Suprapubic skin (tissue), 4 donors: Measurements from ENCODE around the gene SNX6. TPM values are rescaled to one million over a fixed set of nuclear protein-coding genes. Genes with fewer than 3 reads are reported as not detected.
A peak's percentile ranks its signal among the peaks of the same experiment; 100 is the strongest.
"Not testable (repeated sequence)": the region's sequence is repeated elsewhere in the genome, so short reads cannot be mapped to it uniquely, and the experiment has no call there.

Experiments used
- DNase-seq, 2 donors: peaks; one replicate each; pipeline ENCODE4 v3.0.0-alpha.2; 2019; ENCODE audit warnings: low spot score in 2 of 2
- H3K27ac ChIP-seq: fragments of 200-600 bp; sonication (generic); one replicate; pipeline ENCODE4 v1.5.1; 2019
- H3K27me3 ChIP-seq: fragments of 200-600 bp; sonication (generic); one replicate; pipeline ENCODE4 v1.5.1; 2019
- H3K36me3 ChIP-seq: fragments of 200-600 bp; sonication (generic); one replicate; pipeline ENCODE4 v1.5.1; 2019
- H3K4me1 ChIP-seq: fragments of 200-600 bp; sonication (generic); one replicate; pipeline ENCODE4 v1.5.1; 2019
- H3K4me3 ChIP-seq: fragments of 200-600 bp; sonication (generic); one replicate; pipeline ENCODE4 v1.5.1; 2019; ENCODE audit warnings: mild to moderate bottlenecking
- H3K9me3 ChIP-seq: fragments of 200-600 bp; sonication (generic); one replicate; pipeline ENCODE4 v1.5.1; 2019
- EP300 ChIP-seq: sonication (generic); formaldehyde crosslinking; IDR thresholded peaks from one replicate; pipeline ENCODE4 v1.6.1; 2017; ENCODE audit warnings: antibody characterized with exemption
- POLR2A ChIP-seq, 2 donors: fragments of 450-650 bp; IDR thresholded peaks; one replicate each; pipeline ENCODE4 v1.6.1; 2017; ENCODE audit warnings: antibody characterized with exemption in 2 of 2, mild to moderate bottlenecking in 2 of 2, moderate library complexity in 2 of 2
- POLR2AphosphoS5 ChIP-seq, 3 donors: sonication (generic); formaldehyde crosslinking; IDR thresholded peaks; one replicate each; pipeline ENCODE4 v1.6.1; 2017; ENCODE audit warnings: antibody characterized with exemption in 3 of 3
- WGBS: methylation state at CpG from one replicate; pipeline ENCODE4 v1.1.5; 2018; 5-methylcytosine and 5-hydroxymethylcytosine counted together
- total RNA-seq, 4 donors: library from RNA; depleted of rRNA; stranded (reverse); fragments of >200 nt; gene quantifications; one replicate each; pipeline ENCODE4 v1.1.0, GENCODE V29; 2016
- TF ChIP-seq, protein P1 (sequence below), 2 donors: fragments of 200-600 bp in 1 of 2; fragments of 450-650 bp in 1 of 2; sonication (generic) in 1 of 2; IDR thresholded peaks; one replicate each; pipeline ENCODE4 v1.5.1; 2016 to 2019; ENCODE audit warnings: antibody characterized with exemption in 2 of 2, mild to moderate bottlenecking in 1 of 2, moderate library complexity in 1 of 2

The SNX6 gene
- total RNA-seq, 4 donors from 2014 or later = 51.7 to 89.1 (median 70.9) TPM

DNA sequence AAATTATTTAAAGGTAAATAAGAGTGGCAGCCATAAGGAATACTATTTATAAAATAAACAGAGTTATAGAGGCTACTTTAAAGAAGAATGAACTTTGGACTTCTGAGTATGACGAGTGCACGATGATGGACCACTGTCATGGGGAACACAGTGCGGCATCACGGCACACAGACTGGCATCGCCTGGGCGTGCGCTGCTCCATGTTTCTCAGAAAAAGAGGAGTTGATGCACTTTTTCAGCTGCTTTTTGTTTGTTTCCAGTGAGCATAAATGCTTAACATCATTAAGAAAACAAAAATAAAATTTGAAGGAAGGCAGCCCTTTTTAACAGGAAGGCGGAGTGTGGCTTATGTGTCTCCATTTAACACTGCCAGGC, 67.2 kb downstream of the SNX6 start:
- Histone ChIP-seq H3K4me3 (no peak overlapping the region), H3K27ac (no peak overlapping the region), H3K9me3 (no peaks in the 10 kb centered on the region), H3K4me1 (no peaks in the 10 kb centered on the region), H3K36me3 (peaks cover 50% of the 10 kb centered on the region), H3K27me3 (no peaks in the 10 kb centered on the region)
- TF ChIP-seq EP300 (no peak), POLR2AphosphoS5 (IDR thresholded peaks at IDR 0.05) (no peak), POLR2A (IDR thresholded peaks at IDR 0.05) (no peak)
- TF ChIP-seq, protein P1, sequence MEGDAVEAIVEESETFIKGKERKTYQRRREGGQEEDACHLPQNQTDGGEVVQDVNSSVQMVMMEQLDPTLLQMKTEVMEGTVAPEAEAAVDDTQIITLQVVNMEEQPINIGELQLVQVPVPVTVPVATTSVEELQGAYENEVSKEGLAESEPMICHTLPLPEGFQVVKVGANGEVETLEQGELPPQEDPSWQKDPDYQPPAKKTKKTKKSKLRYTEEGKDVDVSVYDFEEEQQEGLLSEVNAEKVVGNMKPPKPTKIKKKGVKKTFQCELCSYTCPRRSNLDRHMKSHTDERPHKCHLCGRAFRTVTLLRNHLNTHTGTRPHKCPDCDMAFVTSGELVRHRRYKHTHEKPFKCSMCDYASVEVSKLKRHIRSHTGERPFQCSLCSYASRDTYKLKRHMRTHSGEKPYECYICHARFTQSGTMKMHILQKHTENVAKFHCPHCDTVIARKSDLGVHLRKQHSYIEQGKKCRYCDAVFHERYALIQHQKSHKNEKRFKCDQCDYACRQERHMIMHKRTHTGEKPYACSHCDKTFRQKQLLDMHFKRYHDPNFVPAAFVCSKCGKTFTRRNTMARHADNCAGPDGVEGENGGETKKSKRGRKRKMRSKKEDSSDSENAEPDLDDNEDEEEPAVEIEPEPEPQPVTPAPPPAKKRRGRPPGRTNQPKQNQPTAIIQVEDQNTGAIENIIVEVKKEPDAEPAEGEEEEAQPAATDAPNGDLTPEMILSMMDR (IDR thresholded peaks at IDR 0.05) = no peak
- DNase-seq = no peak
- 94% methylated on average over 8 of the region's 8 CpGs for WGBS

DNA sequence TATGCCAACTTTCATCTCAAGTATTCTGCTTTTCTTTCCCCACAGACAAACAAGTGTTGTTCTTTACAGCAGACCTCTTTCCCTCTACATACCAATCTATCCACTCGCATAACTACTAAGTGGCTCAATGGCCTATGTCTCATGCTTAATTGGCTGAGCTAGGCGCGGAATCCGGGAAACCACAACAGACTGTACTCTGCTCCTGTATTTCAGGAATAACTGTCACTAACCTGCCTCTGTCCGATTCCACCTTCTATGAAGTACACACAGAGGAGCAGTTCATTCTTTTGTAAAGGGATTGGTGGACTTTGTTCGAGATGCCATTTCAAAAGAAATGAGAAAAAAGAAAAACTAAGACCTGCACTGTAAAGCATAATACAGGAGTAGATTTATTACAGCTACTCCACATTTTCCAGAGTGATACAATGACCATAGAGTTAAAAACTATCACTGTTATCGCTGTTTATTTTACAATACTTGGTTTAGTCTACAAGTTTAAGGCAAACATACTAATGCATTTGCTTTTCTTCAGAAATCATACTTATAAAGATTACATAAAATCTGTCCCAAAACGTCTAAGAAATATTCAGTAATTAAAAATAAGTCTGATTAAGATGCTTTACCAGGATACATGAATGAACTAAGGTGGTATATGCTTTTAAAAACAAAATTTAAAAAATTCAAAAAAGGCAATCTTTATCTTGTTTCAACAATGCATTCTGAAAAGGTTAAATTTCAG, 67.7 kb downstream of the SNX6 start:
- not testable (repeated sequence) for DNase-seq, H3K27ac ChIP-seq, H3K4me1 ChIP-seq, H3K4me3 ChIP-seq, H3K9me3 ChIP-seq, H3K27me3 ChIP-seq
- 95% methylated on average over 8 of the region's 8 CpGs for WGBS
- peaks cover 45% of the 10 kb centered on the region for H3K36me3 ChIP-seq

DNA sequence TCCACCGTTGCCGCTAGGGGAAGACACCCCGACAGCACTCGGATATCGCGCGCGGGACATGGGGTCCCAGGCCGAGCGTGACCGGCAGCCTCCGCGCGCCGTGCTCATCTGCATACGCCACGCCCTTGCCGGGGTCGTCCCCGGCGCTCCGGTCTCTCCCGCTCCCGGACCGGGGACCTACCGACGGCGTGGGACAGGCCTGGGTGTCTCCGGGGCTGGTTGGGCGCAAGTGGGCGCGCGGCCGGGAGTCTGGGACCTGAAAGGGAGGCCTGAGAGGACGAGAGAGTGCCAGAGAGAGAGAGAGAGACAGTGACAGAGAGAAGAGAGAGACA, 73.5 kb downstream of the SNX6 start:
- not testable (repeated sequence) for DNase-seq, H3K9me3 ChIP-seq, H3K27me3 ChIP-seq, H3K4me3 ChIP-seq, H3K27ac ChIP-seq, H3K36me3 ChIP-seq, H3K4me1 ChIP-seq
- WGBS = no CpG with 5 or more reads among the region's 35 CpGs

DNA sequence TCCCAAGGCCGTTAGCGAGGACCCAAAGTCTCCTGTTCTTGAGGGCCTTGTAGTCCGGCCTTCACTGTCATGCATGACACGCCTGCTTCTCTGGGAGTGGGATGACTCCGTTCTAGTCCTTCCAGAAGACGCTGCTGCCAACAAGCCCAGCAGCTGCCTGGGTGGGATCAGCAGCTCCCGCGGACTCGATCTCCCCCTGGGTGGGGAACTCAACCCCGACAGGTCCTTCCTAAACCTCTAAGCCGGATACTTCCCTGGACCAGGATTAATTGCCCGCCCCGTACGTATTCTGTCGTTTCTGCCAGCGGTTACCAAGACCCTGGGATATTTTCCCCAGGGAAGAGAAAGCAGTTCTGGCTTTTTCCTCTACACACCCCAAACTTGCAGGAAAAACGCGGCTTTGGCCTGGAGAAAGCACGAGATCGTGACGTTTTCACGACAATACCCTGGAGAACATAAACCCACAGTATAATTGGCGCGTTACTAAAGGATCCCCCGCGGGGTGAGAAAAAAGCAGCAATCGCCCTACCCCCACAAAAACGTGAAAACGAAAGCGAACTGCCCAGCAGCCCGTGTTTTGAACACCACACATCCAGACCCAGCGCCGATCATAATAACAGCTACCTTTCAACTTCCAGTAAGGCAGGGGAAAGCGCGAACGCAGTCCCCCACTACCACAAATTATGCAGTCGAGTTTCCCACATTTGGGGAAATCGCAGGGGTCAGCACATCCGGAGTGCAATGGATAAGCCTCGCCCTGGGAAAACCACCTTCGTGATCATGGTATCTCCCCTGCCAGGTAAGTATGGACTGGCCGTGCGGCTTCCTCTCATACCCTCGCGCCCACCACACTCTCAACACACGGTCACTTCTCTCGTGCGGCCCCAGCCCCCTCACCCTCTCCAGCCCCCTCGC, 74.1 kb downstream of the SNX6 start:
- H3K27ac ChIP-seq, H3K27me3 ChIP-seq, H3K36me3 ChIP-seq, DNase-seq, H3K4me3 ChIP-seq, H3K4me1 ChIP-seq, H3K9me3 ChIP-seq: not testable (repeated sequence)
- no CpG with 5 or more reads among the region's 49 CpGs for WGBS

DNA sequence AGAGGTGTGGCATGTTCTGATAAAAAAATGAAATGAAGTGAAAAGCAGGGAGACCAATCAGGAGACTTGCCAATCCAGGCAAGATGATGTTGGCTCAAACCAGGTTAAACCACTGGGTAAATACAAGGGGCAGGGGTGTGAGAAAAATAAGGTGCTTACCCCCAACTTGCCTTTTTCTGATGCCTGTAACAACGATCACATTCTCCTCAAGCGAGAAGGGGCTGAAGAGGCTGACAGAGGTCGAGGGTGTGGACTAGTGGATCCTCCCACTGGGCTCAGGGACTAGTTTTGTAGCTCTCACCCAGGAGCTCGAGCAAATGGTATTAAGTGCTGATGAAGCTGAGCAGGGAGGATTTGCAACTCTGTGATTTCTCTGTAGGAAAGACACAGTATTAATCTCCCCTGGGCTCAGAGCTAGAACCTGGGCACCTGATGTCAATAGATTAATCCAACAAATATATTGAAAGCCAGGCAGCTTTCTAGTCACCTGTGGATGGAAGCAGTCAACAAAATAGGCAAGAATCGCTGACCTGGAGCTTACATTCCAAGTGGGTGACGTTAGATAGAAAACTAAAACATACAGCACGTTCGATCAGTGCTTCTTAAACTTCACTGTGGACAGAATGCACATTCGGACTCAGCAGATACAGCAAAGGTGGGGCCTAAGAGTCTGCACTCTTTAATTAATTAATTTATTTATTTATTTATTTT, 75.3 kb downstream of the SNX6 start:
- peak in 1 of 2 donors; percentile 56 for DNase-seq
- H3K9me3 ChIP-seq = no peaks in the 10 kb centered on the region
- 47% methylated on average over 9 of the region's 9 CpGs for WGBS
- no peaks in the 10 kb centered on the region for H3K36me3 ChIP-seq
- TF ChIP-seq, protein P1 (IDR thresholded peaks at IDR 0.05) = no peak
- TF ChIP-seq POLR2AphosphoS5 (IDR thresholded peaks at IDR 0.05) = no peak
- no peak for TF ChIP-seq POLR2A (IDR thresholded peaks at IDR 0.05)
- no peak for TF ChIP-seq EP300
- H3K4me1 ChIP-seq = peaks cover 6% of the 10 kb centered on the region
- H3K27ac ChIP-seq = peak overlapping the region; percentile 73
- H3K27me3 ChIP-seq = no peaks in the 10 kb centered on the region
- H3K4me3 ChIP-seq = no peak overlapping the region

DNA sequence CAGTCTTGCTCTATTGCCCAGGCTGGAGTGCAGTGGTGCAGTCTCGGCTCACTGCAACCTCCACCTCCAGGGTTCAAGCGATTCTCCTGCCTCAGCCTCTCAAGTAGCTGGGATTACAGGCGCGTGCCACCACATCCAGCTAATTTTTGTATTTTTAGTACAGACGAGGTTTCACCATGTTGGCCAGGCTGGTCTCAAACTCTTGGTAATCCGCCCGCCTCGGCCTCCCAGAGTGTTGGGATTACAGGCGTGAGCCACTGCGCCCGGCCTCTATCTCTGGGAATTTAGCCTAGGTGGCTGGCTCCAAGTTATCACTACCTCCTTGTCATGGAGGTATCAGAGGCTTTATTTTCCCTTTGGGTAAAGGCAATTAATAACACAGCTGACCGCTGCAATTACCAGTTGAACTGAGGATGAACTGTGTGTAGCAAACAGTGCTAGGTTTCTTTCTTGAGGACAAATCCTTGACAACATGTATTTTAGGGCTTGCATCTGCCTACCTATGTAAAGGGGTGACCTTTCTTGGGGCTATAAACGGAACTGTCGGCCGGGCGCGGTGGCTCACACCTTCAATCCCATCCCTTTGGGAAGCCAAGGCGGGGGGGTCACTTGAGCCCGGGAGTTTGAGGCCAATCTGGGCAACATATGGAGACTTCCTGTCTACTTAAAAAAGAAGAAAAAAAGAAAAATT, 80.5 kb downstream of the SNX6 start:
- H3K27me3 ChIP-seq, H3K4me3 ChIP-seq, H3K36me3 ChIP-seq, H3K9me3 ChIP-seq, H3K4me1 ChIP-seq, H3K27ac ChIP-seq: not testable (repeated sequence)
- peak in 1 of 2 donors; percentile 56 for DNase-seq
- WGBS = 94% methylated on average over 19 of the region's 19 CpGs
